ENCODE data around the gene PECR. TPM values are rescaled to one million over a fixed set of nuclear protein-coding genes. Genes with fewer than 3 reads are reported as not detected.
"Not testable (repeated sequence)": the region's sequence is repeated elsewhere in the genome, so short reads cannot be mapped to it uniquely, and the experiment has no call there.

The PECR gene
- polyA plus RNA-seq, 1 donor from 2014 or later, result 18.6 TPM

GRCh38 chr2:216016581-216016980 lies 65.0 kb downstream of the PECR start:
- no peaks in the 10 kb centered on the region for H3K27me3 Mint-ChIP-seq
- no peaks in the 10 kb centered on the region for H3K9me3 Mint-ChIP-seq
- H3K4me1 Mint-ChIP-seq, result peaks cover 30 to 42% (median 35%) of the 10 kb centered on the region in 3 donors
- H3K36me3 Mint-ChIP-seq, result peaks cover 11% of the 10 kb centered on the region
- H3K4me3 Mint-ChIP-seq, result peak overlapping the region in 2 of 4 donors; percentile 6 to 86
- H3K27ac Mint-ChIP-seq, result peak overlapping the region; percentile 81 to 94 (median 84)

- Mint-ChIP-seq H3K4me1 (peaks cover 35 to 47% (median 40%) of the 10 kb centered on the region in 3 donors), H3K36me3 (peaks cover 11% of the 10 kb centered on the region), H3K9me3 (no peaks in the 10 kb centered on the region), H3K27ac (peak overlapping the region; percentile 81 to 94 (median 84)), H3K27me3 (no peaks in the 10 kb centered on the region), H3K4me3 (peak overlapping the region; percentile 1 to 86 (median 79))
Measured at GRCh38 chr2:216015722-216016464, 65.7 kb downstream of the PECR start.

- H3K9me3 Mint-ChIP-seq, result no peaks in the 10 kb centered on the region
- H3K4me3 Mint-ChIP-seq, result peak overlapping the region in 3 of 4 donors; percentile 10 to 86 (median 59)
- H3K27me3 Mint-ChIP-seq, result no peaks in the 10 kb centered on the region
- H3K27ac Mint-ChIP-seq, result peak overlapping the region; percentile 40 to 94 (median 75)
- peaks cover 35 to 48% (median 40%) of the 10 kb centered on the region in 3 donors for H3K4me1 Mint-ChIP-seq
- peaks cover 7% of the 10 kb centered on the region for H3K36me3 Mint-ChIP-seq
Measured at GRCh38 chr2:216014986-216015385, 66.6 kb downstream of the PECR start.

- H3K36me3 Mint-ChIP-seq, result peaks cover 4% of the 10 kb centered on the region
- no peaks in the 10 kb centered on the region for H3K9me3 Mint-ChIP-seq
- H3K4me1 Mint-ChIP-seq, result peaks cover 39 to 50% (median 40%) of the 10 kb centered on the region in 3 donors
- H3K27ac Mint-ChIP-seq, result peak overlapping the region in 1 of 3 donors; percentile 49
- H3K4me3 Mint-ChIP-seq, result peak overlapping the region; percentile 45 to 93 (median 68)
- no peaks in the 10 kb centered on the region for H3K27me3 Mint-ChIP-seq
Measured at GRCh38 chr2:216014006-216014405, 67.6 kb downstream of the PECR start.

- Mint-ChIP-seq H3K27me3 (no peaks in the 10 kb centered on the region), H3K27ac (peak within 1 kb of the TSS; percentile 55 to 93 (median 86)), H3K4me1 (peaks cover 39 to 54% (median 40%) of the 10 kb centered on the region in 3 donors), H3K9me3 (no peaks in the 10 kb centered on the region), H3K36me3 (peaks cover 2% of the 10 kb centered on the region), H3K4me3 (peak within 1 kb of the TSS; percentile 67 to 96 (median 94))
Measured at GRCh38 chr2:216013080-216013909, 68.3 kb downstream of the PECR start, which contains the start of gene MREG. Gene MREG (minus strand): TSS chr2:216013551. CDS start chr2:216013327, 224 bp downstream.

- peaks cover 2% of the 10 kb centered on the region for H3K36me3 Mint-ChIP-seq
- no peaks in the 10 kb centered on the region for H3K9me3 Mint-ChIP-seq
- peak overlapping the region; percentile 67 to 95 (median 92) for H3K4me3 Mint-ChIP-seq
- H3K4me1 Mint-ChIP-seq, result peaks cover 40 to 56% (median 41%) of the 10 kb centered on the region in 3 donors
- peak overlapping the region; percentile 39 to 93 (median 55) for H3K27ac Mint-ChIP-seq
- no peaks in the 10 kb centered on the region for H3K27me3 Mint-ChIP-seq
Measured at GRCh38 chr2:216012830-216013079, 68.9 kb downstream of the PECR start.

- peaks cover 38 to 54% (median 39%) of the 10 kb centered on the region in 3 donors for H3K4me1 Mint-ChIP-seq
- peak overlapping the region; percentile 39 to 93 (median 55) for H3K27ac Mint-ChIP-seq
- H3K9me3 Mint-ChIP-seq, result no peaks in the 10 kb centered on the region
- no peaks in the 10 kb centered on the region for H3K27me3 Mint-ChIP-seq
- H3K4me3 Mint-ChIP-seq, result peak overlapping the region; percentile 67 to 95 (median 92)
- H3K36me3 Mint-ChIP-seq, result peaks cover 1% of the 10 kb centered on the region
Measured at GRCh38 chr2:216012133-216012829, 69.3 kb downstream of the PECR start.

GRCh38 chr2:216009215-216009614 lies 72.4 kb downstream of the PECR start:
- not testable (repeated sequence) for H3K27me3 Mint-ChIP-seq, H3K27ac Mint-ChIP-seq, H3K36me3 Mint-ChIP-seq, H3K9me3 Mint-ChIP-seq, H3K4me3 Mint-ChIP-seq
- H3K4me1 Mint-ChIP-seq, result peaks cover 28 to 52% (median 42%) of the 10 kb centered on the region in 3 donors

GRCh38 chr2:216008387-216008786 lies 73.2 kb downstream of the PECR start:
- H3K27me3 Mint-ChIP-seq, result no peaks in the 10 kb centered on the region
- no peaks in the 10 kb centered on the region for H3K9me3 Mint-ChIP-seq
- no peak overlapping the region for H3K27ac Mint-ChIP-seq
- no peaks in the 10 kb centered on the region for H3K36me3 Mint-ChIP-seq
- peaks cover 36 to 53% (median 48%) of the 10 kb centered on the region in 3 donors for H3K4me1 Mint-ChIP-seq
- H3K4me3 Mint-ChIP-seq, result no peak overlapping the region

- Mint-ChIP-seq H3K4me3 (peak overlapping the region in 3 of 4 donors; percentile 31 to 86 (median 82)), H3K27me3 (no peaks in the 10 kb centered on the region), H3K4me1 (peaks cover 25 to 49% (median 39%) of the 10 kb centered on the region in 3 donors), H3K36me3 (no peaks in the 10 kb centered on the region), H3K9me3 (no peaks in the 10 kb centered on the region), H3K27ac (peak overlapping the region in 1 of 3 donors; percentile 28)
Measured at GRCh38 chr2:216006164-216006663, 75.4 kb downstream of the PECR start.

GRCh38 chr2:216004697-216005283 lies 76.8 kb downstream of the PECR start:
- no peaks in the 10 kb centered on the region for H3K9me3 Mint-ChIP-seq
- H3K36me3 Mint-ChIP-seq, result no peaks in the 10 kb centered on the region
- peak overlapping the region in 3 of 4 donors; percentile 27 to 61 (median 47) for H3K4me3 Mint-ChIP-seq
- peaks cover 24 to 44% (median 36%) of the 10 kb centered on the region in 3 donors for H3K4me1 Mint-ChIP-seq
- no peaks in the 10 kb centered on the region for H3K27me3 Mint-ChIP-seq
- H3K27ac Mint-ChIP-seq, result peak overlapping the region in 1 of 3 donors; percentile 32

- no peak overlapping the region for H3K4me3 Mint-ChIP-seq
- H3K9me3 Mint-ChIP-seq, result no peaks in the 10 kb centered on the region
- peaks cover 24 to 44% (median 33%) of the 10 kb centered on the region in 3 donors for H3K4me1 Mint-ChIP-seq
- no peak overlapping the region for H3K27ac Mint-ChIP-seq
- H3K36me3 Mint-ChIP-seq, result no peaks in the 10 kb centered on the region
- H3K27me3 Mint-ChIP-seq, result no peaks in the 10 kb centered on the region
Measured at GRCh38 chr2:216003876-216004696, 77.5 kb downstream of the PECR start.

- Mint-ChIP-seq H3K9me3 (no peaks in the 10 kb centered on the region), H3K4me1 (peaks cover 24 to 38% (median 31%) of the 10 kb centered on the region in 3 donors), H3K36me3 (peaks cover under 1% of the 10 kb centered on the region), H3K27ac (peak overlapping the region in 2 of 3 donors; percentile 60 to 72), H3K4me3 (peak overlapping the region in 1 of 4 donors; percentile 56), H3K27me3 (no peaks in the 10 kb centered on the region)
Measured at GRCh38 chr2:216002693-216003092, 78.9 kb downstream of the PECR start.

All from IgD-negative memory B cell (primary cell).